MG63 (cell line): ENCODE data around the gene RAVER1. TPM values are rescaled to one million over a fixed set of nuclear protein-coding genes. Genes with fewer than 3 reads are reported as not detected.

ENCODE experiments used
- DNase-seq: peaks from one replicate; pipeline ENCODE4 v3.0.0-alpha.2; 2020
- H3K27me3 ChIP-seq: fragments of 250-450 bp; sonication (Bioruptor Pico); 2 replicates; pipeline ENCODE4 v1.5.1; 2020; ENCODE audit warnings: mild to moderate bottlenecking, moderate library complexity
- H3K36me3 ChIP-seq: fragments of 250-450 bp; sonication (Bioruptor Pico); 2 replicates; pipeline ENCODE4 v1.5.1; 2020; ENCODE audit warnings: mild to moderate bottlenecking, moderate library complexity
- H3K4me3 ChIP-seq: fragments of 250-450 bp; sonication (Bioruptor Pico); 2 replicates; pipeline ENCODE4 v1.5.1; 2020; ENCODE audit warnings: mild to moderate bottlenecking, moderate library complexity
- H3K9me3 ChIP-seq: fragments of 250-450 bp; sonication (Bioruptor Pico); 2 replicates; pipeline ENCODE4 v1.5.1; 2020; ENCODE audit warnings: mild to moderate bottlenecking, moderate library complexity
- total RNA-seq: library from RNA; depleted of rRNA; stranded (reverse); fragments of >200 nt; shearing (Covaris generic); gene quantifications from 2 replicates; pipeline ENCODE4 v1.2.3, GENCODE V29; 2014; ENCODE audit warnings: low replicate concordance; rRNA removed

RAVER1 gene
- total RNA-seq, 1 experiment from 2014 or later, result 21.0 TPM

DNA sequence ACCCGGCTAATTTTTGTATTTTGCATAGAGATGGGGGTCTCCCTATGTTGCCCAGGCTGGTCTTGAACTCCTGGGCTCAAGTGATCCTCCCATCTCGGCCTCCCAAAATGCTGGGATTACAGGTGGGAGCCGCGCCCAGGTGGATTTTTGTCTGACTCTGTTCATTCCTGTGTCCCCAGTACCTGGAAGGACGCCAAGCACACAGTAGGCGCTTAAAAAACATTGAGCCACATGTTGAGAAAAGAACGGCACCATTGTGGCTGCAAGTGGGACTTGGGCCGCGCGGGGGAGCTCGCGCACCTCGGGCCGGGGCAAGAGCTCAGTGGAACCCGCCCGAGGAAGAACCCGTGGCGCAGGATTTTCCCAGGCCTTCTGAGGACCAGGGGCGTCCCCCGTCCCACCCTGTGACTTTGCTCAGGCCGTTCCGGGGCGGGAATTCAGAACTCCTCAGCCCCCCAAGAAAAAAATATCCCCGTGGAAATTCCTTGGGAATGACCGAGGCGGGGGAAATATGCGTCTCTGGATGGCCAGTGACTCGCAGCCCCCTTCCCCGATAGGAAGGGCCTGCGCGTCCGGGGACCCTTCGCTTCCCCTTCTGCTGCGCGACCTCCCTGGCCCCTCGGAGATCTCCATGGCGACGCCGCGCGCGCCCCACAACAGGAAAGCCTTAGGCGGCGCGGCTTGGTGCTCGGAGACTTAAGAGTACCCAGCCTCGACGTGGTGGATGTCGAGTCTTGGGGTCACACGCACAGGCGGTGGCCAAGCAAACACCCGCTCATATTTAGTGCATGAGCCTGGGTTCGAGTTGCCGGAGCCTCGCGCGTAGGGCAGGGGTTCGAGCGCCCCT, 63.8 kb downstream of the RAVER1 start:
- Histone ChIP-seq H3K36me3 (no peaks in the 10 kb centered on the region), H3K4me3 (0 out of 2 replicates have a peak overlapping the region, but pooled peaks have one; percentile 7), H3K9me3 (no peaks in the 10 kb centered on the region), H3K27me3 (no peaks in the 10 kb centered on the region)
- DNase-seq, result peak; percentile 85

DNA sequence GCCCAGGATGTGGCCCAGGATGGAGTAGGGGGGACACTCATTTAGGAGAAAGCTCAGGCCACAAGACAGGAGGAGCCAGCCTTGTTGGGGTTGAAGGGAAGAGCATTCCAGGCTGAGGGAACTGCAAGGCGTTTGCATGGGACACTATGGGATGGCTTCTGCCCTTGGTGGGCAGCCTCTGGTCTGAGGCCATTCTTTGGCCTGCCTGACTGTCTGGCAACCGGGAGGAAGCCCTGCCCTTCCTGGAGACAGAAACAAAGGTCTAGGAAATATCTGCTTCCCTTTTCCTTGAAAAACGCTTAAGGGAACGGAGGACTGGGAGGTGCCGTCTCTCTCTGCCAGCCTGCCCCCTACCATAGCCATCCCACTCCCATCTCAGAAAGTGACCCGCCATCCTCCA, 65.3 kb downstream of the RAVER1 start:
- Histone ChIP-seq H3K4me3 (no peak overlapping the region), H3K36me3 (no peaks in the 10 kb centered on the region), H3K9me3 (no peaks in the 10 kb centered on the region), H3K27me3 (no peaks in the 10 kb centered on the region)
- no peak for DNase-seq

DNA sequence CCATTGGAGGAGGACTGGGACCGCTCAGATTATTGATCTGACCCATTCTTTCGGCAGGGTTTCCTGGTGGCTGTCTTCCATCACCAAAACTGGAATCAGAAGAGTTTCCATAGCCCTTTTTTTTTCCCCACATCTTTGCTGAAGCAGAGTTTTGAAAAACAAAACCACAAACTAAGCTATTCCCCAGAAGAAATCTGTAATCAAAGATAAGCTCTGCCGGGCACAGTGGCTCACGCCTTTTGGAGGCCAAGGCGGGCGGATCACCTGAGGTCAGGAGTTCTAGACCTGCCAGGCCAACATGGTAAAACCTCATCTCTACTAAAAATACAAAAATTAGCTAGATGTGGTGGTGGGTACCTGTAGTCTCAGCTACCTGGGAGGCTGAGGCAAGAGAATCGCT, 66.6 kb downstream of the RAVER1 start:
- DNase-seq, result no peak
- no peaks in the 10 kb centered on the region for H3K9me3 ChIP-seq
- no peak overlapping the region for H3K4me3 ChIP-seq
- H3K36me3 ChIP-seq, result no peaks in the 10 kb centered on the region
- no peaks in the 10 kb centered on the region for H3K27me3 ChIP-seq

Other genes starting within 250 kb of the RAVER1 start
- 22.5 and 28.9 TPM in 2 replicates for gene SHFL, start 247.2 kb downstream of the RAVER1 start, total RNA-seq
- gene ANGPTL6, start 230.9 kb downstream of the RAVER1 start, total RNA-seq, result not detected in 2 replicates
- 128 and 155 TPM in 2 replicates for gene PPAN, start 227.2 kb downstream of the RAVER1 start, total RNA-seq
- 2.0 and 5.9 TPM in 2 replicates for gene P2RY11, start 221.8 kb downstream of the RAVER1 start, total RNA-seq
- 677 and 743 TPM in 2 replicates for gene EIF3G, start 213.6 kb downstream of the RAVER1 start, total RNA-seq
- 73.4 and 138 TPM in 2 replicates for gene DNMT1, start 138.6 kb downstream of the RAVER1 start, total RNA-seq
- 14.0 and 14.6 TPM in 2 replicates for gene S1PR2, start 102.2 kb downstream of the RAVER1 start, total RNA-seq
- gene MRPL4, start 81.3 kb downstream of the RAVER1 start, total RNA-seq, result 188 and 218 TPM in 2 replicates
- 3.8 and 5.1 TPM in 2 replicates for gene ICAM1, start 62.4 kb downstream of the RAVER1 start, total RNA-seq
- gene ICAM4, start 46.6 kb downstream of the RAVER1 start, total RNA-seq, result not detected in 2 replicates
- not detected in 2 replicates for gene ICAM5, start 43.6 kb downstream of the RAVER1 start, total RNA-seq
- 0.43 TPM in 1 of 2 replicates, not detected in the other for gene ZGLP1, start 23.7 kb downstream of the RAVER1 start, total RNA-seq
- 30.8 and 43.8 TPM in 2 replicates for gene FDX2, start 17.5 kb downstream of the RAVER1 start, total RNA-seq
- 20.4 and 31.7 TPM in 2 replicates for gene ICAM3, start 6.1 kb upstream of the RAVER1 start, total RNA-seq
- 87.9 and 124 TPM in 2 replicates for gene TYK2, start 47.0 kb upstream of the RAVER1 start, total RNA-seq
- 485 and 519 TPM in 2 replicates for gene CDC37, start 70.0 kb upstream of the RAVER1 start, total RNA-seq
- 3.1 and 5.5 TPM in 2 replicates for gene PDE4A, start 87.0 kb upstream of the RAVER1 start, total RNA-seq
- gene KEAP1, start 169.8 kb upstream of the RAVER1 start, total RNA-seq, result 172 and 247 TPM in 2 replicates
- not detected in 2 replicates for gene S1PR5, start 183.9 kb upstream of the RAVER1 start, total RNA-seq
- gene ATG4D, start 210.4 kb upstream of the RAVER1 start, total RNA-seq, result 16.6 and 27.0 TPM in 2 replicates
- gene KRI1, start 232.5 kb upstream of the RAVER1 start, total RNA-seq, result 31.7 and 43.3 TPM in 2 replicates
- gene CDKN2D, start 235.4 kb upstream of the RAVER1 start, total RNA-seq, result 24.9 and 43.3 TPM in 2 replicates